GM21515 (cell line): ENCODE results near the gene SPATS2L.

Source experiments
- ATAC-seq: cut with Tn5 transposase; IDR thresholded peaks from one replicate; pipeline ENCODE4 v1.9.1; 2021; ENCODE audit not compliant: unreplicated experiment

SPATS2L gene, protein sequence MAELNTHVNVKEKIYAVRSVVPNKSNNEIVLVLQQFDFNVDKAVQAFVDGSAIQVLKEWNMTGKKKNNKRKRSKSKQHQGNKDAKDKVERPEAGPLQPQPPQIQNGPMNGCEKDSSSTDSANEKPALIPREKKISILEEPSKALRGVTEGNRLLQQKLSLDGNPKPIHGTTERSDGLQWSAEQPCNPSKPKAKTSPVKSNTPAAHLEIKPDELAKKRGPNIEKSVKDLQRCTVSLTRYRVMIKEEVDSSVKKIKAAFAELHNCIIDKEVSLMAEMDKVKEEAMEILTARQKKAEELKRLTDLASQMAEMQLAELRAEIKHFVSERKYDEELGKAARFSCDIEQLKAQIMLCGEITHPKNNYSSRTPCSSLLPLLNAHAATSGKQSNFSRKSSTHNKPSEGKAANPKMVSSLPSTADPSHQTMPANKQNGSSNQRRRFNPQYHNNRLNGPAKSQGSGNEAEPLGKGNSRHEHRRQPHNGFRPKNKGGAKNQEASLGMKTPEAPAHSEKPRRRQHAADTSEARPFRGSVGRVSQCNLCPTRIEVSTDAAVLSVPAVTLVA

DNA sequence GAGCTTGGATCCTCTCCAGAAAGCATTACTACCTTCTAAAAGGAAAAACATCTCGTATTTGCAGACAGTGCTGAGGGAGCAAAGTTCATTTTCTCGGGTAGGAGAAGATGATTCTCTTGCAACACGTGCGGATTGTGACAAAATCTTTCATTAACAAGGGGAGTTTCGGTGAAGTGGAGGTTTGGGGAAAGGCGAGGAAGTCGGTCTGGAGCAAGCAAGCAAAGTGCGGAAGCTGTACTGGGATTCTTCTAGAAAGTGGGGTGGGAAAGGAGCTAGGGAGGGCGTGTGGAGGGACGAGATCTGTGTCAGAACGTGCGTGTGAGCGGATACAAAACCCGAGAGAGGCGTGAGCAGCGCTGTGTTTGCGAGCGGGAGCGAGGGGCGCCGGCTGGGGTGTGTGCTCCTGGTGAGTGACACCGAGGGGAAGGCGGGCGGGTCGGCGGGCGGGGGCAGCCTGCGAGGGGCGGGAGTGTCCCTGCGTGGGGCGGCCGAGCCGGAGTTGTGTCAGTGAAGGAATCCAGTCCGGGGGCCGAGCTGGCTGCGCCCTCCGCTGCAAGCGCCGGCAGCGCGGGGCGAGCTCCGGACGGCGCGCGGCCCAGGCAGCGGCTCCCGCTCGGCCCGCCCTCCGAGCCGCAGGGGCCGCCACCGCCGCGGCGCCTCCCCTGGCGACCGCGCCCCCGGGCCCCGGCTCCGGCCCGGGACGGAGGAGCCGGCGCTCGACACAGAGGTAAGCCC is at the start of gene SPATS2L:
TSS of gene SPATS2L (plus strand) at position 498 of the 735 bp plus-strand sequence. CDS start 82,552 bp downstream, outside the sequence.
- peak; percentile 66 for ATAC-seq

DNA sequence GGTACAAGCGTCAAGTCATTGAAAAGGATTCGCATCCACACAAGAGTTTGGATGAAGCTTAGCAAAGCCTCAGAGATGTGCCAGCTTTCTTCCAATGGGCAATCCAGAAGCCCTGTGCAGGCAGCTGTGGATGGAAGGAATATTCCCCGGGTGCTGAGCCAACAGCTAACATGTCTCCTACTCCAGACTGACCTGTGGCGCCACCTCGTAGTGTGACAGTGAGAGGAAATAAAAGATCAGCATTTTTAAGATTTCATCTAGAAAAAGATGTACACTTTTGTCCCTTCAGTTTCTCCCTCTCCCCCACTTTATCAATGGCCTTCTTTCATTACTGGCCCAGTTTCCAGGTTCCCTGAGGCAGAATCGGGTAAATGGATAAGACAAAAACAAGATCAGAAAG is 48.9 kb upstream of the SPATS2L start:
- ATAC-seq = no peak

DNA sequence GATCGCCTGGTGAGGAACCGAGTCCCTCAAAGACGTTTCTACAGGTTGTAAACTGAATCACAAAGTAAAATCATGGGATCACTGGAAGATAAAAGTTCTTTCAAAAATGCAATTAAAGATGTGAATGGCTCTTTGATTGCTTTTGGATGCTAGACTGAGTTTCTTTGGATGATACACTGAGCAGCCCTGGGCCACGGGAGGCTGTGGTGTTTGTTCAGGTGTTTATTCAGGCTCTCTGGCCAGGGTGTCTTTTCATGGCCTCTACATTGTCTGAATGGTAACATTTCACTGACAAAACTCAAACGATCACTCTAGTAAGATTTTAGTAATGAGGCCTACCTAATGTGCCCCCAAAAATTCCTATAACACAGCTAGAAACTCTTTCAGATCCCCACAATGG is 48.4 kb upstream of the SPATS2L start:
- no peak for ATAC-seq

GRCh38 chr2:200258881-200259576 is 47.5 kb upstream of the SPATS2L start:
- ATAC-seq = no peak

DNA sequence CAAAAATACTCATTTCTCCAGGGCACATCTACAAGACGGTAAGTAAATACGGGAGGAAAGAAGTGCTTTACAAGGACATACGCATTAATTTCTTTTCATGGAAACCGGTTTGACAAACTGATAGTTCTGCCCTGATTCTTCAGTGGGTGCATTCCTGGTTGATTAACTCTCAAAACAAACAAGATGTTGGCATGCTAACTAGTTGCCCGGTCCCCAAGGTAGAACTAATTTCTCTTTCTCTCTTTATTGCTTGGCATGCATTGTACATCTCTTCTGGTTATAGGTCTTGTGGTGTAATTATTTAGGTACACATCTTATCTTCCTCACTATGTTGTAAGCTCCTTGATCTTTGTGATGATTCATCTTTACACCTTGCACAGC is 46.9 kb upstream of the SPATS2L start:
- ATAC-seq = no peak

DNA sequence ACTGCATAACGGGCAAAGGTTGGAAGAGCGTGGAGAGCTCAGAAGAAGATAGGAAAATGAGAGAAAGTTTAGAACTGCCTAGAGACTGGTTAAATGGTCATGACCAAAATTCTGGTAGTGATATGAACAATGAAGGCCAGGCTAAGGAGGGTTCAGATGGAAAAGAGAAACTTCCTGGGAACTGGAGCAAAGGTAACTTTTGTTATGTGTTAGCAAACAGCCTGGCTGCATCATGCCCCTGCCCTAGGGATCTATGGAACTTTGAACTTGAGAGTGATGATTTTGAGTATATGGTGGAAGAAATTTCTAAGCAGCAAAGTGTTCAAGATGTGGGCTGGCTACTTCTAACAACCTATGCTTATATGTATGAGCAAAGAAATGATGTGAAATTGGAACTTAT is 44.4 kb upstream of the SPATS2L start:
- no peak for ATAC-seq

GRCh38 chr2:200263279-200263678 is 43.2 kb upstream of the SPATS2L start:
- ATAC-seq = no peak

DNA sequence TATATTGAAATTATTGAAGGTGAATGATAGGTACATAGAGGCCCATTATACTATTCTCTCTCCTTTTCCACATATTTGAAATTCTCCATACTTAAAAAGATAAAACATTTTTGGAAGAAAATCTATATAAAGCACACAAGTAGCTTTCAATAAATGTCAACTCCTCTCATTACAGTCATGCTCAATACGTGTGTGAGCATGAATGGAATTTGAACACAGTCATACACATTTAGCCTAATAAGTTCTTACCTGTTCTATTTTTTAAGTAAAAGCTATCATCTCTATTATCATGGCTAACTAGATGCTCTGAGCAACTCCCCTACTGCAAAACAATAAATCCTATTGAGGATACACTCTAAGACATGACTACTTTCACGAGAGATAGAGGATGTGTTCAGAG is 41.9 kb upstream of the SPATS2L start:
- ATAC-seq = no peak

DNA sequence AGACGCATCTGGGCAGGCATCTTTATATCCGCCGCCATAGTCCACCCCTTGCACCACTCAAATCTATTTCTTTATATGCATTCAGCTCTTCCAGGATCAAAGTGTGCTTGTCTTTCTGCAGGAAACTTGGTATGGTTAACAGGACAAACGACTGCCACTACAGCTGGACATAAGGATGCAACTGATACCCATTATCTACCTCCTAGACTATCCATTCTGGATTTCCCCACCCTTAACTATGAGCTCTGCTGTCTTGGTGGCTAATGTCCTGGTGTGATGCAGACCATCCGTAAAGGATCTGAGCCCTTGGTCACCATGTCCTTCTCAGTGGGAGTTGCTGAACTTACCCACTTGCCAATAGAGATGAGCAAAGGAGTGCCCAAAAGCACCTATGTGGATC is 40.1 kb upstream of the SPATS2L start:
- no peak for ATAC-seq

DNA sequence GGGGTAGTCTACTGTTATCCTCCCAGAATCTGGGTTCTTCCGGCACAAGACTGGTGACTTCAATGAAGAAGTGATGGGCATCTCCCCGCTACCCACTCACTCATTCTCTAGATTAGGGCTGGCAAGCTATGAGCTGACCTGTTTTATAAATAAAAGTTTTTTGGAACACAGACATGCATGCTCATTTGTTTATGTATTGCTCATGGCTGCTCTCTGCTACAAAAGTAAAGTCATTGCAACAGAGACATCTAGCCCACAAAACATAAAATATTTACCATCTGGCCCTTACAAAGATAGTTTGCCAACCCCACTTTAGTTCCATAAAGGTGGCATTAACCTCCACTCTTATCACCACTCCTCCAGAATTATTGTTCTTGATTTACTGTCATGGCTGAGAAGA is 39.1 kb upstream of the SPATS2L start:
- no peak for ATAC-seq

DNA sequence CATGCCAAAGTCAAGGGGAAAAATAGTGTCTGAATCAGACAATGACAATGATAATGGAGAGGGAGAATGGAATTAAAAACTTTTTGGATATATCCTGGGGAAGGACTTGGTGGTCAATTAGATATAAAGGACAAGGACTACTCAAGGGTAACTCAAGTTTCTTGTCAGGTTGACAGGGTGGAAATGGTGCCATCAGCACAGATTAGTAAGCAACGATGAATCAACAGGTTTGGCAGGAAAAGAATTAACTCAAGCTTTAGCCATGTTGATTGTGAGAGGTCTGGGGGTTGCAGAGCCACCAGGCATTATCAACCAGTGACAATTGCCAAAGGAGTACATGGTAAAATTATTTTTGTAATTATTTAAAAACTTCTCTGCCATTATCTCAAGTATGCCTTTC is 35.8 kb upstream of the SPATS2L start:
- ATAC-seq = no peak

DNA sequence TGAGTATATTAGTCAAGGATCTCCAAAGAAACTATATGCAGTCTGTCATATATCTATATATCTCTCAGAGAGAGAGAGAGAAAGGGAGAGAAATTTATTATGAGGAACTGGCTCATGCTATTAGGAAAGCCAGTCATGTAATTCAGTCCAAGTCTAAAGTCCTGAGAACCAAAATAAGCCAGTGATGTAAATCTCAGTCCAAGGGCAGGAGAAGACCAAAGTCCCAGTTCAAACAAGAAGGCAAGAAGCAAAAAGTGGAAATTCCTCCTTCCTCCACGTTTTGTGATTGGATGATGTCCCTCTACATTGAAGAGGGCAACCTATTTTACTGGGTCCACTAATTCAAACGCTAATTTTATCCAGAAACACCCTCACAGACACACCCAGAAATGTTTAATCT is 34.2 kb upstream of the SPATS2L start:
- no peak for ATAC-seq

DNA sequence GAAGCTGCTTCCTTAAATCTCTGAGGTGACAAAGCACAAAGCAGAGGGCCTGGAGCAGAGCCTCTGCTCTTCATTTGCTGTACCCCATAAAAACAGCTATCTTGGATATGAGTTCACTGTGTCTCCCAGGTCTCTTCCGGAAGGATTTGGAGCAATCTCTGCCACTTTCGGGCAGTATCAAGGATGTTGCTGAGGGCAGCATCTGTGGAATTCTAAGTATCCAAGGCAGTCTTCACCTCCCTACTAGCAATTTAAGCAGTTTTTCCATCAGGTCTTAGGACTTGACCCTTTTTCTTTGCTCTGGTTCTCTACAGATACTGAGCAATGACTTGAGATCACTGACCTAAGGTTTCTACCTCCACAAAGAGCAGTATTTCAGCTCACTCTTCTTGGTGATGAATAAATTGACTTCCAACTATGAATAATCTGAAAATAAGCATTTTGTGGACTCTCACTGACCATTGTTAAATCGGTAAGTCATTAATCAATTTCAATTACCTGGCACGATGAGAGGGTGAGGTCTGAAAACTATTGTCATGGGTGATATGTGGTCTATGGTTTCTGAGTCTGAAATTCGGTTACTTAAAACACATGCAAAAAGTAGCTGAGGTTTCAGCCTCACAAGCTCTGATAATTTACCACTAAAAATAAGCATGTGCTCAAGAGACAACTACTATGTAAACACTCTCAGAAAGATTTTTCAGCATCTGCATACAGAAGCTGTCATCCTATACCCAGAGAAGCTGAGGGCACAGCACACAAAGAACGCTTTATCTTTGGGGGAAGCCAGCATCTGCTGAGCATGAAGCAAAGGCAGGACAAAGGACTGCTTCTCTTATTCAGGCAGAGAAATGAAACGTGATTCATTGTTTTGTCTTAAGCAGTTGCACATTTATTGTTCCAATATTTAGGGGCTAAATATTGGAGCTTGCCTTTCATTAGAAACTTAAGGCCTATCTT is 32.1 kb upstream of the SPATS2L start:
- ATAC-seq = no peak

- ATAC-seq = no peak
Observed at GRCh38 chr2:200275295-200276013, 31.0 kb upstream of the SPATS2L start.

- ATAC-seq = no peak
Observed at GRCh38 chr2:200276472-200276871, 30.0 kb upstream of the SPATS2L start.

- ATAC-seq = no peak
Observed at GRCh38 chr2:200278694-200279316, 27.7 kb upstream of the SPATS2L start.

GRCh38 chr2:200279857-200280256 is 26.6 kb upstream of the SPATS2L start:
- no peak for ATAC-seq

DNA sequence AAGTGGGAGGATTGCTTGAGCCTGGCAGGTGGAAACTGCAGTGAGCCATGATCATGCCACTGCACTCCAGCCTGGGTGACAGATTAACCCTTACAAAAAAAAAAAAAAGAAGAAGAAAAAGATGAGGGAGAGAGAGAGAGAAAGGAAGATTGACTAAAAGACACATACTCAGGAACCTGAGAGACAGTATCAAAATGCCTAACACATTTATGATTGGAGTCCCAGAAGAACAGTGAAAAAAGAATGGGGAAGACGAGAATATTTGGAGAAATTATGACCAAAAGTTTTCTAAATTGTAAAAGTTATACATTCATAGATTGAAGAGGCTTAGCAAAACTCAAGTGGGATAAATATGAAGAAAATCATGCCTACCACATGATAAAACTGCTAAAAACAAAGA is 19.9 kb upstream of the SPATS2L start:
- no peak for ATAC-seq
